ENCODE results near the gene EIF4H.
A peak's percentile ranks its signal among the peaks of the same experiment; 100 is the strongest.

Gene EIF4H

DNA sequence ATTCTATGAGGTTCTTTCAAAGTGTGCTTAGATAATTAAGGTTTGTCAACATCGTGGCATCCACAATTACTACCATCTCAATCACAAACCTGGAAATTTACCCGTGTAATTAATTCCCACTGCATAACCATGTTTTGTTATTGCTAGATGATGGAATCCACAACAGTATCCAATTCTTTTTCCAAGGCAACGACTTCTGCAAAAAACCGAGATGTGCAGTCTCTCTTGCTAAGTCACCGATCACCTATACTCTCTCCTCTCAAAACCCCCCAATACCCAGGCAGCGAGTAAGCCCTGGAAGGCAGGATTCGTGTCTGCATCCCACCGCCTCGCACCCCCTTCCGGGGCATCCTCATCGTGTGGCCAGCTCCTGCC lies 678 bp upstream of the EIF4H start:
- peak overlapping the region; percentile 94 for H3K27ac ChIP-seq
- CTCF ChIA-PET, result interaction anchor here (1.0 kb wide), 1 partner anchor 232 kb away, joined by 3 read pairs; no protein-coding TSS in a partner anchor
- no peak for TF ChIP-seq CTCF (conservative IDR thresholded peaks at IDR 0.05; ENCODE audit: low read depth)
- DNase-seq (ENCODE audit: low spot score), result peak; percentile 33
- POLR2A ChIA-PET (ENCODE audit: low non-redundant PET), result no interaction called here

- ChIA-PET POLR2A (ENCODE audit: low non-redundant PET) (no interaction called here), CTCF (no interaction called here)
- H3K27ac ChIP-seq, result peak overlapping the region; percentile 94
- peak; percentile 50 for DNase-seq (ENCODE audit: low spot score)
- TF ChIP-seq CTCF (conservative IDR thresholded peaks at IDR 0.05; ENCODE audit: low read depth), result no peak
Measured at GRCh38 chr7:74174606-74175082, 488 bp downstream of the EIF4H start.

DNA sequence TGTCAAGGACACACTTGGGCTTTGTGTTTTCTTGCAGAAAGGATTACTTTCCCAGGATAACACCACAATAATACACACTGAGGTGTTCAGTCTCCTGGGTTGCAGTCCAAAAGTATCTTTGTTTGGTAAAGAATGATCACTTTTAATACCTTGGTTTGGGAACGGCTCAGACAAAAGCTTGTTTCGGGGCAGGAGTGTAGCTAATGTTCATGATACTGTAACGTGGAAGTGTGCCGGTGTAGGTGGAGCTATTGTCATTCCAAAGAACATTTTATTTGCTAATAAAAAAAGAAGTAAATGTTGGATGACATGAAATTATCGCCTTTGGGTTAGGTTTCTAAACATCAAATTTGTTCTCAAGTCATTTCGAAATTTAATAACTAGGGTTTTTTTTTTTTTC lies 1.2 kb downstream of the EIF4H start:
- DNase-seq (ENCODE audit: low spot score), result no peak

GRCh38 chr7:74176555-74176954 lies 2.4 kb downstream of the EIF4H start:
- peak overlapping the region; percentile 59 for H3K27ac ChIP-seq
- no peak for DNase-seq (ENCODE audit: low spot score)
- CTCF ChIA-PET, result interaction anchor here (0.6 kb wide), 1 partner anchor 107 kb away, joined by 3 read pairs; no protein-coding TSS in a partner anchor
- POLR2A ChIA-PET (ENCODE audit: low non-redundant PET), result no interaction called here
- no peak for TF ChIP-seq CTCF (conservative IDR thresholded peaks at IDR 0.05; ENCODE audit: low read depth)

More for the DNA sequence above, 1.2 kb downstream of the EIF4H start:
- TF ChIP-seq CTCF (conservative IDR thresholded peaks at IDR 0.05; ENCODE audit: low read depth), result no peak
- POLR2A ChIA-PET (ENCODE audit: low non-redundant PET), result no interaction called here
- H3K27ac ChIP-seq, result no peak overlapping the region
- CTCF ChIA-PET, result interaction anchor here (0.7 kb wide), 1 partner anchor 31 kb away, joined by 3 read pairs; no protein-coding TSS in a partner anchor

DNA sequence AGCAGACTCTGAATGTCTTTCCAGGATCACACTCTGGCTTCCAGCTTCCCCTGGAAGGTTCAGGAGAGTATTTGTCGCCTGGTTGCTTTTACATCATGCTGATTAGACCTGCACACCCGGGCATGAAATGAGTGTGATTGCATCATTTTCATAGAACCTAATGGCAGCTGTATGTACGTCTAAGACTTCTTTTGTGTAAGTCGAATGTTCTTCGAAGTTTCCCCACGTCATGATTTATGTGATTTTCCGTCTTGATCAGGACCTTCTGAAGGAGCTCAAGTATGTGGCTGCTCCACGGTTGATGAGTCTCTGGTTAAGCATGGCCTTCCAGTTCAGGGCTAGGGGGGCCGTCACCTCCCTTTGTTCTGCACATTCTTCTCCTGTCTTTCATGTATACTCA lies 4.5 kb downstream of the EIF4H start:
- POLR2A ChIA-PET (ENCODE audit: low non-redundant PET), result interaction anchor here (0.7 kb wide), 1 partner anchor 440 kb away, joined by 4 read pairs; no protein-coding TSS in a partner anchor
- DNase-seq (ENCODE audit: low spot score), result no peak
- peak overlapping the region; percentile 39; the same call in 1 of the 2 replicates for H3K27ac ChIP-seq
- no peak for TF ChIP-seq CTCF (conservative IDR thresholded peaks at IDR 0.05; ENCODE audit: low read depth)
- CTCF ChIA-PET, result interaction anchor here (1.3 kb wide), 1 partner anchor 28 kb away, joined by 8 read pairs; no protein-coding TSS in a partner anchor

DNA sequence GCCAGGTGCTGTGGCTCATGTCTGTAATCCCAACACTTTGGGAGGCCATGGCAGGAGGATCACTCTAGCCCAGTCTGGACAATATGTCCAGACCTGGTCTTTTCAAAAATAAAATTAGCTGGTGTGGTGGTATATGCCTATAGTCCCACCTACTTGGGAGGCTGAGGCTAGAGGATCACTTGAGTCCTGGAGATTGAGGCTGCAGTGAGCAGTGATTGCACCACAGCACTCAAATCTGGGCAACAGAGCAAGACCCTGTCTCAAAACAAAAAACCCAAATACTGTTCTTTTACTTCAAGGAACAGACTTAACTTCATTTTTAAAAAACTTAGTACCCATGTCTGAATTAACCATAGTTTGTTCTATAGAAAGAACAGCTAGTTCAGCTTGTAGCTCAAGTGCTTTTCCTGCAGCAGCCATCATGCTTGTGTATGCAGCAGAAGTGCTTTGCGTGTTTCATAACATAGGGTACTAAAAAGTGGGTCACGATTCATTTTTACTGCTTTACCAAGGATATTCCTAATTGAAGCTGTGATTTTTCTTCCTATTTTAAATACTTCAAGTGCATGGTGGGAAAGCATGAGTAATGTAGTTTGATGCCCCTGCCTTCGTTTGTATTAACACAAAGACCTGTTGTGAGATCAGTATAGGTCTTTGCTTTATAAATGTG lies 5.9 kb downstream of the EIF4H start:
- POLR2A ChIA-PET (ENCODE audit: low non-redundant PET), result interaction anchor here (0.6 kb wide), 1 partner anchor 112 kb away, joined by 3 read pairs; no protein-coding TSS in a partner anchor
- no peak overlapping the region for H3K27ac ChIP-seq
- CTCF ChIA-PET, result interaction anchor here (0.7 to 1.1 kb wide), 2 partner anchors 26 to 396 kb away, joined by 3 to 4 read pairs; no protein-coding TSS in a partner anchor
- no peak for DNase-seq (ENCODE audit: low spot score)
- TF ChIP-seq CTCF (conservative IDR thresholded peaks at IDR 0.05; ENCODE audit: low read depth), result no peak

All from RWPE1 (cell line).